NCI-H748 (cell line): ENCODE results near the gene P4HA1.

Experiments
- DNase-seq: peaks from one replicate; lab custom pipeline; 2025; ENCODE audit not compliant: unreplicated experiment; lab: John Stamatoyannopoulos, UW

The P4HA1 gene

DNA sequence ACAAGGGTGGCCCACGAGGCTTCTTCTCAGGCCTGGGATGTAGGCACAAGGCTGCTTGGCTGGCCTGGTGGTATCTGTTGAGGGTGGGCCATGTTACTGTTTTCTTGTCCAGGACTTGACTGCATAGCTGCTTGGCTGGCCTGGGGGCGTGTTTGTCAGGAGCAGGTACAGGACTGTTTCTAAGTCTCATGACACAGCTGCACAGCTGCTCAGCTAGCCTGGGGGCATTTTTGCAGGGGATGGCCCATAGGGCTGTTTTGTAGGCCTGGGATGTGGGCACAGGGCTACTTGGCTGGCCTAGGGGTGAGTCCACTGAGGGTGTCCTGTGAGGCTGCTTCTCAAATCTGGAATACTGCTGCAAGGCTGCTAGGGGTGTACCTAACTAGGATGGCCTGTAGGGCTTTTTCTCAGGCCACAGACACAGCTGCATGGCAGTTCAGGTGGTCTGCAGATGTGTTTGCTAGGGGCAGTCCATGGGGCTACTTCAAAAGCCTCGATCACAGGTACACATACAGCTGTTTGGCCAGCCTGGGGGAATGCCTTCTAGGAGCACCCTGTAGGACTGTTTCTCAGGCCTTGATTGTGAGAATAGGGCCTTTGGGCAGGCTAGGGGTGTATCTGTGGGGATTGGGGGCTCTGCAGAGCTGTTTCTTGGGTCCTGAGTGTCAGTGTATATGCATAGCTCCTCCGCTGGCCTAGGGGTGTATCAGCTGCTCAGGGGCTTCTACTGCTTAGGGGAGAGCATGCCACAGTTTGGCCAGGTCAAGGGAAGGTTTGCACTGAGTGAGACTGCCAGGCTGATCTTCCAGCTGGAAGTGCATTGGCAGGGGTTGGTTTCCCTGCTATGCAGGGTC lies 115.4 kb downstream of the P4HA1 start:
- DNase-seq: no peak

DNA sequence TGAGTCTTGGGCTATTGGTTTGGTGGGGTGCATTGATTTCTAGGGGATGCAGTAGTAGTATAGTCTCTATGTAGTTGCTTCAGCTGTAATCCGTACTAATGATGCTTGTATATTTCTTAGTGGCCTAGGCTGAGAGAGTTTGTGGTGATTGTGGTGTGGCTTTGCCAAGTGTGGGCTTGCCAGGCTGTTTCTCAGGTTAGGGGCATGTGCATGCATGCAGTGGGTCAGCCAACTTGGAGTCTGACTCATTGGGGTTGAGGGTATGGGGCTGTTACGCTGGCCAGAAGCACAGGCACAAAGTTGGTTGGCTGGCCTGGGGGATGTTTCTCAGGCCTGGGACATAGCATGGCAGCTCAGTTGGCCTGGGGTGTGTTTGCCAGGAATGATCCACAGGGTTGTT lies 116.3 kb downstream of the P4HA1 start:
- no peak for DNase-seq

DNA sequence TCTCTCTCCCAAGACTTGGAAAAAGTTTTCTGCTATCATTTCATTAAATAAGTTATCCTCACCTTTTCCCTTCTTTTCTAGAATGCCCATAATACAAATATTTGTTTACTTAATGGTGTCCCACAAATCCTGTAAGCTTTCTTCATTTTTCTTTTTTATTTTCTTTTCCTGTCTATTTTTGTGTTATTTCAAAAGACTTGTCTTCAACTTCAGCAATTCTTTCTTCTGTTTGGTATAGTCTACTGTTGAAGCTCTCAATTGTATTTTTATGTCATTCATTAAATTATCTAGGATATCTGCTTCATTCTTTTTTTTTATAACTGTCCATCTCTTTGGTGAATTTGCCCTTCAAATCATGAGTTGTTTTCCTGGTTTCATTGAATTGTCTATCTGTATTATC lies 117.0 kb downstream of the P4HA1 start:
- no peak for DNase-seq

DNA sequence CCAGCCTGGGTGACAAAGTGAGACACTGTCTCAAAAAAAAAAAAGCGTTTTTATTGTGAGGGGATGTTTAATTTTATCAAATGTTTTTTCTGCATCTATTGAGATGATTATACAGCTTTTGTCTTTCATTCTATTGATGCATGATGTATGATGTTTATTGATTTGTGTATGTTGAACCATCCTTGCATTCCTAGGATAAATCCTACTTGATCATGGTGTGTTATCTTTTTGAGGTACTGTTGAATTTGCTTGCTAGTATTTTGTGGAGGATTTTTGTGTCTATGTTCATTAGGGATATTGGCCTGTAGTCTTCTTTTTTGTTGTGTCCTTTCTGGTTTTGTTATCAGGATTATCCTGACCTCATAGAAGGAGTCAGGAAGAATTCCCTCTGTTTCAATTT lies 119.8 kb downstream of the P4HA1 start:
- no peak for DNase-seq
